ENCODE results near the gene OTOP1.

- TF ChIP-seq GATA3 (IDR thresholded peaks at IDR 0.05; ENCODE audit: low read depth, low read length): no peak
- TF ChIP-seq GATA2 (IDR thresholded peaks at IDR 0.05; ENCODE audit: low read depth, low read length): no peak
These were observed 27.5 kb upstream of the OTOP1 start for GRCh38 chr4:4254199-4254598.

Measured in SH-SY5Y (cell line).